ENCODE results near the gene SNX30. TPM values are rescaled to one million over a fixed set of nuclear protein-coding genes. Genes with fewer than 3 reads are reported as not detected.

SNX30 gene
- total and polyA plus RNA-seq, 7 donors = 6.4 to 16.4 (median 8.9) TPM

DNA sequence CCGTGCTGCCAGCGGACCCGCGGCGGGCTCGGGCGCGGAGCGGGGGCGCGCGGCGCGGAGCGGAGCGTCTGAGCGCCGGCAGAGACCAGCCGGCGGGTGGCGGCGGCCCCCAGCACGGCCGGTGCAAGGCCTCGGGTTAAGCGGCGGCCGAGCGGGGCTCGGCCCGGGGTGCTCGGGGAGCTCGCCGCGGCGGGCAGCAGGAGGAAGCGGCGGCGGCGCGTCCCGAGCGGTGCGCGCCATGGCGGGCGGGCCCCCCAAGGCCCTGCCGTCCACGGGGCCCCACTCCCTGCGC, 150 bp downstream of the SNX30 start:
- H3K27ac ChIP-seq = peak overlapping the region; percentile 78 to 90 (median 86)
- WGBS, 2 donors = 0% methylated on average over 50 of the region's 50 CpGs
- intact Hi-C loops (cut with DNase I) = loop anchor here (1.0 to 2.0 kb wide), 3 partner anchors 32 to 371 kb away; partner anchors contain the start of gene INIP
- H3K27me3 ChIP-seq = no peaks in the 10 kb centered on the region
- H3K36me3 ChIP-seq = no peaks in the 10 kb centered on the region
- TF ChIP-seq POLR2A (IDR thresholded peaks at IDR 0.05) (no peak), EP300 (IDR thresholded peaks at IDR 0.05) (no peak), POLR2AphosphoS5 (IDR thresholded peaks at IDR 0.05) (no peak)
- TF ChIP-seq, protein P1, sequence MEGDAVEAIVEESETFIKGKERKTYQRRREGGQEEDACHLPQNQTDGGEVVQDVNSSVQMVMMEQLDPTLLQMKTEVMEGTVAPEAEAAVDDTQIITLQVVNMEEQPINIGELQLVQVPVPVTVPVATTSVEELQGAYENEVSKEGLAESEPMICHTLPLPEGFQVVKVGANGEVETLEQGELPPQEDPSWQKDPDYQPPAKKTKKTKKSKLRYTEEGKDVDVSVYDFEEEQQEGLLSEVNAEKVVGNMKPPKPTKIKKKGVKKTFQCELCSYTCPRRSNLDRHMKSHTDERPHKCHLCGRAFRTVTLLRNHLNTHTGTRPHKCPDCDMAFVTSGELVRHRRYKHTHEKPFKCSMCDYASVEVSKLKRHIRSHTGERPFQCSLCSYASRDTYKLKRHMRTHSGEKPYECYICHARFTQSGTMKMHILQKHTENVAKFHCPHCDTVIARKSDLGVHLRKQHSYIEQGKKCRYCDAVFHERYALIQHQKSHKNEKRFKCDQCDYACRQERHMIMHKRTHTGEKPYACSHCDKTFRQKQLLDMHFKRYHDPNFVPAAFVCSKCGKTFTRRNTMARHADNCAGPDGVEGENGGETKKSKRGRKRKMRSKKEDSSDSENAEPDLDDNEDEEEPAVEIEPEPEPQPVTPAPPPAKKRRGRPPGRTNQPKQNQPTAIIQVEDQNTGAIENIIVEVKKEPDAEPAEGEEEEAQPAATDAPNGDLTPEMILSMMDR (IDR thresholded peaks at IDR 0.05) = no peak
- peak overlapping the region; percentile 93 to 99 (median 97) for H3K4me3 ChIP-seq
- peaks cover 0 to 53% (median 48%) of the 10 kb centered on the region in 4 donors for H3K4me1 ChIP-seq
- no peaks in the 10 kb centered on the region for H3K9me3 ChIP-seq
- no peak for DNase-seq

DNA sequence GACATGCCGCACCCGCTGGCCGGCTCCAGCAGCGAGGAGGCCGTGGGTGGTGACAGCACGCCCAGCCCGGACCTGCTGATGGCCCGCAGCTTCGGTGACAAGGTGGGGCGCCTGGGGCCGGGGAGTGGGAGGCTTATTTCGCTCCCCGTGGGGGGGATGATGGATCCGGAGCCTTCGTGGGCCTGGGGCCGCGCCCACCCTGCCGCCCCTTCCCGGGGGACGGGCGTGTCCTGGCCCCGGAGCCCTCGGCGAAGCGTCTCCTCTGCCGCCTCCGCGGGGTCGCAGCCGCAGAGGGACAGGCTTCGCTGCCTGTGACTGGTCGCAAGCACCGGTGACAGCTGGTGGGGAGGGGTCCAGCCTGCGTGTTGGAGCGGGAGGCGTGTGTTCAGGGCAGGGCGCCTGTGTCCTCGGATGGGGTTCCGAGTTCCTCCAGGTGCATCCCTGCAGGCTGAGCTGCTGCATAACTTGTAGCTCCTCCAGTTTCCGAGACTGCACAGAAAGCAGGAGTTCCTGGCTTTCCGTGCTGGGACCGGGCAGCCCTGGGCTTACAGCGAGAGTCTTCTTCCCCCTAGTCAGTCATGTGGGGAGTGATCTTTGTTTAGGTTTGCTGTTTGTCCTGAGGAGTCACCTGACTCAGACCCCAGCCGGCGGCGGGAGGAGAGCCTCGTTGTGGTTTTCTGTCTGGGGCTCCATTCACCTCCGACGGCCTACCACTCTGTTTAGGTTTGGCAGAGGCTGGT, 666 bp downstream of the SNX30 start:
- Histone ChIP-seq H3K27me3 (no peaks in the 10 kb centered on the region), H3K27ac (peak overlapping the region; percentile 78 to 90 (median 86)), H3K4me1 (peaks cover 0 to 58% (median 53%) of the 10 kb centered on the region in 4 donors), H3K4me3 (peak overlapping the region; percentile 93 to 99 (median 97)), H3K9me3 (no peaks in the 10 kb centered on the region), H3K36me3 (no peaks in the 10 kb centered on the region)
- TF ChIP-seq POLR2AphosphoS5 (IDR thresholded peaks at IDR 0.05) = peak in 3 of 4 donors; percentile 10 to 73 (median 30)
- TF ChIP-seq POLR2A (IDR thresholded peaks at IDR 0.05) = no peak
- DNase-seq = peak; percentile 72
- intact Hi-C loops (cut with DNase I) = loop anchor here (2.0 kb wide), 1 partner anchor 38 kb away; no protein-coding TSS in a partner anchor
- 0 to 1% methylated on average over 49 of the region's 49 CpGs for WGBS, 2 donors

DNA sequence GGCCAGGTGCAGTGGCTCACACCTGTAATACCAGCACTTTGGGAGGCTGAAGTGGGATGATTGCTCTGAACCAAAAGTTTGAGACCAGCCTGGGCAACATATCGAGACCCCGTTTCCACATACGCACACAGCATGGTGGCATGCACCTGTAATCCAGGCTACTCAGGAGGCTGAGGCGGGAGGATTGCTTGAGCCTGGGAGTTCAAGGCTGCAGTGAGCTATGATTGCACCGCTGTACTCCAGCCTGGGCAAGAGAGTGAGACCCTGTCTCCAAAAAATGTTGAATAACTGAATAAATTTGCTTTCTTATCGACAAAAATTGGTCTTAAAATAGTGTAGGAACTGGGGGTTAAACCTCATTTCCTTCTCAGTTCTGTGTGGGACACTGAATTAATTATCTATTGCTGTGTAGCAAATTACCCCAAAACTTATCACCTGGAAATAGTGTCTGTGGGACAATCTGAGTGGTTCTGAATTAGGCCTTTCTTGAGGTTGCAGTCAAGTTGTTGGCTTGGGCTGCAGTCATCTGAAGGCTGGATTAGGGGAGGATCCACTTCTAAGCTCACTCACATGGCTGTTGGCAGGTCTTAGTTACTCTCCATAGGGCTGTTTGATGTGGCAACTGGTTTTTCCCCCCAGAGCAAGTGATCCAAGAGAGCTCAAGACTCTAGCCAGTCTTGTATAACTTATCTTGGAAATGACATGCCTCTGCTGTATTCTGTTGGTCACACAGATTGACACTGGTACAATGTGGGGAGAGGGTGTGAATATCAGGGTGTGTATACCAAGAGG, 2.0 kb downstream of the SNX30 start:
- Histone ChIP-seq H3K4me3 (peak overlapping the region in 2 of 4 donors; percentile 96 to 98), H3K4me1 (peaks cover 0 to 70% (median 65%) of the 10 kb centered on the region in 4 donors), H3K27ac (peak overlapping the region in 3 of 4 donors; percentile 63 to 89 (median 82)), H3K36me3 (no peaks in the 10 kb centered on the region), H3K27me3 (no peaks in the 10 kb centered on the region), H3K9me3 (no peaks in the 10 kb centered on the region)
- intact Hi-C loops (cut with DNase I) = no loop called here
- DNase-seq = no peak
- 80 to 81% methylated on average over 6 of the region's 6 CpGs for WGBS, 2 donors
- TF ChIP-seq, protein P1 (IDR thresholded peaks at IDR 0.05) = no peak
- TF ChIP-seq POLR2A (IDR thresholded peaks at IDR 0.05) = no peak

DNA sequence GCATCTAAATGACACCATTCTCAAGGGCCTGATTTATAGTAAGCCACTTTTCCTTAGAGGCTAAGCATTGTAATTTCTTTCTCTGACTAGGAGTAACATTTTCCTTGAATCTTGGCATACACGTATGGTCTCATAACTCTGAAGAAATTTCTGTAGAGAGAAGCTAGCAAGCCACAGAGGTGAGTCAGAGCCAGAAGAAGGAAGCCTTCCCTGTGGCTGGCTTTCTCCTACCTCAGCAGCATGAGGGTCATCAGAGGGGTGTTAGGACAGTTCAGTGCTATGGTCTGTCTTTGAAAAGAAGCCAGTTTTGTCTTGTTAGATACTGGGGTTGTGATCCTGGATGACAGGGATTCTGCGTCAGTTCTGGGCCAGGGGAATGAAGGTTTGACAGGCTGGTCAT, 3.2 kb downstream of the SNX30 start:
- peak overlapping the region; percentile 63 to 89 (median 76) for H3K27ac ChIP-seq
- H3K36me3 ChIP-seq = no peaks in the 10 kb centered on the region
- no peak overlapping the region for H3K4me3 ChIP-seq
- H3K9me3 ChIP-seq = no peaks in the 10 kb centered on the region
- no peak for DNase-seq
- H3K4me1 ChIP-seq = peaks cover 0 to 77% (median 68%) of the 10 kb centered on the region in 4 donors
- intact Hi-C loops (cut with DNase I) = no loop called here
- TF ChIP-seq POLR2AphosphoS5 (IDR thresholded peaks at IDR 0.05) (peak in 3 of 4 donors; percentile 15 to 42 (median 21)), POLR2A (IDR thresholded peaks at IDR 0.05) (no peak)
- 76 to 78% methylated on average over 2 of the region's 2 CpGs for WGBS, 2 donors
- H3K27me3 ChIP-seq = no peaks in the 10 kb centered on the region

DNA sequence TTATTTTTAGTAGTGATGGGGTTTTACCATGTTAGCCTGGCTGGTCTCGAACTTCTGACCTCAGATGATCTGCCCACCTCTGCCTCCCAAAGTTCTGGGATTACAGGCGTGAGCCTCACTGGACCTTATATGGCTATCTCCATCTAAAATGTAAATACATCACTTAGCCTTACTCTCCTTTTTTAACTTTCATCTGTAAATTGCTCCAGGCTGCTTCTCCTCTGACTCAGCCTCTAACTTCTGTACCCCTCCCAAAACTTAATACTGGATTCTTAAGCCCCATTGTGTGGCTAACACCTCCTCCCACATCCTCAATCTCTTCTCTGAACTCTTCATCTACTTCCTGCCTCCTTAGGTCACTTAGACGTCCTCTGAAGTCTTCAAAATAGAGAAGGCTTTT, 4.0 kb downstream of the SNX30 start:
- no peaks in the 10 kb centered on the region for H3K36me3 ChIP-seq
- peaks cover 0 to 77% (median 67%) of the 10 kb centered on the region in 4 donors for H3K4me1 ChIP-seq
- H3K9me3 ChIP-seq = no peaks in the 10 kb centered on the region
- H3K27me3 ChIP-seq = no peaks in the 10 kb centered on the region
- H3K4me3 ChIP-seq = no peak overlapping the region
- peak overlapping the region; percentile 63 to 89 (median 76) for H3K27ac ChIP-seq
- intact Hi-C loops (cut with DNase I) = no loop called here
- no peak for DNase-seq
- 41 to 49% methylated on average over 3 of the region's 3 CpGs for WGBS, 2 donors
- TF ChIP-seq POLR2AphosphoS5 (IDR thresholded peaks at IDR 0.05) (no peak), EP300 (IDR thresholded peaks at IDR 0.05) (no peak), POLR2A (IDR thresholded peaks at IDR 0.05) (no peak)
- TF ChIP-seq, protein P1 (IDR thresholded peaks at IDR 0.05) = no peak

All from sigmoid colon (tissue), 7 donors.